K562 (cell line): ENCODE measurements around the gene SOS1. TPM values are rescaled to one million over a fixed set of nuclear protein-coding genes. Genes with fewer than 3 reads are reported as not detected.

ENCODE experiments used
- BACH1 ChIP-seq: fragments of 200-800 bp; sonication (Bioruptor generic); IDR thresholded peaks from 2 replicates; pipeline ENCODE4 v1.6.1; 2016; ENCODE audit warnings: missing genetic modification characterization, missing compliant biosample characterization
- CBFA2T2 ChIP-seq: fragments of 450-650 bp; conservative IDR thresholded peaks from 2 replicates; pipeline ENCODE4 v1.6.1; 2017; ENCODE audit warnings: mild to moderate bottlenecking
- CC2D1A ChIP-seq: fragments of 450-650 bp; IDR thresholded peaks from 2 replicates; pipeline ENCODE4 v1.6.1; 2017; ENCODE audit warnings: mild to moderate bottlenecking
- ETS2 ChIP-seq: IDR thresholded peaks from 2 replicates; pipeline ENCODE4 v1.6.1; 2016; ENCODE audit warnings: borderline replicate concordance, missing genetic modification characterization, mild to moderate bottlenecking, moderate library complexity, missing compliant biosample characterization; ENCODE audit not compliant: poor library complexity, severe bottlenecking
- HMG20A ChIP-seq: fragments of 450-650 bp; formaldehyde crosslinking; conservative IDR thresholded peaks from 2 replicates; pipeline ENCODE4 v1.4.0; 2020; ENCODE audit warnings: mild to moderate bottlenecking, mixed read lengths
- KLF16 ChIP-seq: IDR thresholded peaks from 2 replicates; pipeline ENCODE4 v1.6.1; 2016; ENCODE audit warnings: antibody characterized with exemption
- NCOA2 ChIP-seq, 2 experiments: fragments of 450-650 bp; IDR thresholded peaks; 2 replicates each; pipeline ENCODE4 v1.6.1; 2018; ENCODE audit warnings: mild to moderate bottlenecking in 2 of 2, moderate library complexity in 1 of 2; ENCODE audit not compliant: partially characterized antibody in 2 of 2
- NFIC ChIP-seq: fragments of 450-650 bp; IDR thresholded peaks from 2 replicates; pipeline ENCODE4 v1.6.1; 2017; ENCODE audit warnings: mild to moderate bottlenecking, inconsistent platforms
- PCBP1 ChIP-seq: fragments of 200-400 bp; formaldehyde crosslinking; IDR thresholded peaks from 2 replicates; pipeline ENCODE4 v1.6.1; 2018; ENCODE audit warnings: mild to moderate bottlenecking, low read depth, low read length; ENCODE audit not compliant: poor library complexity, severe bottlenecking
- PHF21A ChIP-seq: fragments of 450-650 bp; IDR thresholded peaks from 2 replicates; pipeline ENCODE4 v1.6.1; 2017; ENCODE audit warnings: low read depth, borderline replicate concordance
- RAD51 ChIP-seq: fragments of 450-650 bp; IDR thresholded peaks from 2 replicates; pipeline ENCODE4 v1.7.1; 2016; ENCODE audit warnings: low read depth, mild to moderate bottlenecking, borderline replicate concordance
- RBM34 ChIP-seq: fragments of 200-400 bp; formaldehyde crosslinking; IDR thresholded peaks from 2 replicates; pipeline ENCODE4 v1.6.1; 2018; ENCODE audit warnings: low read length, borderline replicate concordance; ENCODE audit not compliant: insufficient read depth
- RCOR1 ChIP-seq, 2 experiments: IDR thresholded peaks; 2 replicates each; pipeline ENCODE4 v1.6.1; 2012; ENCODE audit warnings: low read depth in 2 of 2, low read length in 2 of 2, borderline replicate concordance in 1 of 2, improper control_type of control experiment in 1 of 2
- RUNX1 ChIP-seq: sonication (generic); IDR thresholded peaks from 2 replicates; pipeline ENCODE4 v1.6.1; 2016; ENCODE audit warnings: antibody characterized with exemption, low read depth
- SIX5 ChIP-seq, 2 experiments: IDR thresholded peaks; 2 replicates each; pipeline ENCODE4 v1.6.1; 2011; ENCODE audit warnings: low read length in 2 of 2, borderline replicate concordance in 1 of 2, low read depth in 1 of 2, mild to moderate bottlenecking in 1 of 2, moderate library complexity in 1 of 2; ENCODE audit not compliant: insufficient read depth in 1 of 2
- SP2 ChIP-seq: IDR thresholded peaks from 2 replicates; pipeline ENCODE4 v1.6.1; 2011; ENCODE audit warnings: mild to moderate bottlenecking, low read depth, low read length, moderate library complexity; ENCODE audit not compliant: poor library complexity, severe bottlenecking; ENCODE audit errors: extremely low read depth
- STAG1 ChIP-seq: sonication (generic); formaldehyde crosslinking; IDR thresholded peaks from 2 replicates; pipeline ENCODE4 v1.5.0; 2020; ENCODE audit warnings: missing genetic modification reagents, borderline replicate concordance
- TAL1 ChIP-seq: fragments of 450-650 bp; IDR thresholded peaks from 2 replicates; pipeline ENCODE4 v1.6.1; 2016; ENCODE audit warnings: mild to moderate bottlenecking
- TBP ChIP-seq: optimal IDR thresholded peaks from 2 replicates; pipeline ENCODE3; 2011; ENCODE audit warnings: low read depth, low read length, improper control_type of control experiment
- TCFL5 ChIP-seq: fragments of 250-450 bp; sonication (Bioruptor Pico); conservative IDR thresholded peaks from 2 replicates; pipeline ENCODE4 v1.6.1; 2021; ENCODE audit warnings: mild to moderate bottlenecking, moderate library complexity, matching md5 sums
- TEAD1 ChIP-seq, 2 experiments: fragments of 450-650 bp in 1 of 2; sonication (generic) in 1 of 2; formaldehyde crosslinking; IDR thresholded peaks; 2 replicates each; pipeline versions ENCODE4 v1.4.0 to v1.8.0; 2020 to 2022; ENCODE audit warnings: mild to moderate bottlenecking in 2 of 2, missing genetic modification reagents in 1 of 2
- ZNF124 ChIP-seq: sonication (generic); formaldehyde crosslinking; IDR thresholded peaks from 2 replicates; pipeline ENCODE4 v1.8.1; 2022; ENCODE audit warnings: missing genetic modification reagents
- ZNF140 ChIP-seq: fragments of 250-450 bp; sonication (Bioruptor Pico); IDR thresholded peaks from 2 replicates; pipeline ENCODE4 v1.8.0; 2021; ENCODE audit warnings: moderate library complexity, mild to moderate bottlenecking, inconsistent platforms
- ZNF3 ChIP-seq: fragments of 250-450 bp; sonication (Bioruptor Pico); IDR thresholded peaks from 2 replicates; pipeline ENCODE4 v1.5.0; 2021; ENCODE audit warnings: mild to moderate bottlenecking, moderate library complexity
- ZNF507 ChIP-seq: conservative IDR thresholded peaks from 2 replicates; pipeline ENCODE4 v1.6.1; 2017; ENCODE audit warnings: missing genetic modification characterization, missing compliant biosample characterization
- ZNF695 ChIP-seq: fragments of 450-650 bp; formaldehyde crosslinking; IDR thresholded peaks from 2 replicates; pipeline ENCODE4 v1.4.0; 2020; ENCODE audit warnings: mild to moderate bottlenecking, moderate library complexity
- polyA plus RNA-seq, 8 experiments: library from polyadenylated mRNA; depleted of rRNA in 4 of 8; stranded (reverse) in 5 of 8; unstranded in 3 of 8; fragments of >200 nt; fragmentation: Nextera tagmentation in 2 of 8; fragmentation: Illumina TruSeq in 1 of 8; extraction: Ambion mirVana in 2 of 8; extraction: Trizol in 1 of 8; gene quantifications; 2 replicates each; pipeline versions ENCODE4 v1.2.1 to v1.2.3, GENCODE V29; 2011 to 2014; ENCODE audit warnings: inconsistent platforms in 1 of 8, missing spikeins in 1 of 8
- total RNA-seq, 7 experiments: library from RNA; depleted of rRNA in 6 of 7; stranded (reverse); fragments of >200 nt in 6 of 7; fragmentation: Illumina TruSeq in 2 of 7; extraction: Trizol in 2 of 7; gene quantifications; 2 replicates each; pipeline versions ENCODE4 v1.2.1 to v1.2.3, GENCODE V29; 2011 to 2021; ENCODE audit warnings: low replicate concordance in 1 of 7
- TF ChIP-seq, protein P1 (sequence below): sonication (generic); formaldehyde crosslinking; IDR thresholded peaks from 2 replicates; pipeline ENCODE4 v1.8.0; 2022; ENCODE audit warnings: mild to moderate bottlenecking, low read depth, missing genetic modification reagents

The SOS1 gene
- total and polyA plus RNA-seq, 9 of the 15 experiments (the other 6 are each of a cell fraction or from before 2014, with no cell fraction given) = 2.5 to 27.1 (median 16.3) TPM

DNA sequence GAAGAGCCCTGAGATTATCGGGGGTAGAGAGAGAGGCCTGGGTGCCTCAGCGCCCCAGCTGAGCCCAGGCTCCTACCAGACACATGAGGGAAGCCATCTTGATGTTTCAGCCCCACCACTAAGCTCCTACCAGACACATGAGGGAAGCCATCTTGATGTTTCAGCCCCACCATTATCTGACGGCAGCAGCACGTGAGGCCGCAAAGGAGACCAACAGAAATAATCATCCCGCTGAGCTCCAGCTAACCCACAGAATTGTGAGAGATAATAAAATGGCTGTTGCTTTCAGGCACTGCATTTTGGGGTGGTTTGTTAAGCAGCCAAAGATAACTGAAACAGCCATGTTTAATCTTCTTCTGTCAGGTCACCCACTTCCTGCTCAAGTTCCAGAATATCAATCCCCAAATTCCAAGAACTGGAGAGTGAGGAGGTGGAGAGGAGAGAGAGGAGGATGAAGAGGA, 29.3 kb upstream of the SOS1 start (continued):
- TF ChIP-seq SP2 (no peak), KLF16 (no peak), ZNF124 (CRISPR knock-in tag) (no peak), HMG20A (CRISPR knock-in tag) (no peak), ETS2 (tag) (peak; percentile 77), CC2D1A (no peak), BACH1 (tag) (peak; percentile 93), PCBP1 (no peak), TBP (no peak), ZNF140 (CRISPR knock-in tag) (peak; percentile 90), ZNF695 (CRISPR knock-in tag) (peak; percentile 93), PHF21A (no peak), RUNX1 (no peak), RBM34 (no peak), TCFL5 (CRISPR knock-in tag) (peak; percentile 91), NCOA2 (IDR thresholded peaks at IDR 0.05; ENCODE audit: partially characterized antibody in 2 of 2) (no peak), RCOR1 (IDR thresholded peaks at IDR 0.05; ENCODE audit: borderline replicate concordance in 1 of 2, low read depth in 2 of 2, low read length in 2 of 2) (no peak; a peak in 1 of 4 replicates), ZNF3 (0 out of 2 replicates have a peak, but pooled peaks have one; percentile 25), TAL1 (0 out of 2 replicates have a peak, but pooled peaks have one; percentile 17), SIX5 (IDR thresholded peaks at IDR 0.05; ENCODE audit: borderline replicate concordance in 1 of 2, insufficient read depth in 1 of 2, low read depth in 1 of 2, low read length in 2 of 2) (no peak), CBFA2T2 (peak; percentile 37; the same call in 1 of the 2 replicates), TEAD1 (CRISPR knock-in tag; IDR thresholded peaks at IDR 0.05) (peak; percentile 35 to 93; a peak in 3 of 4 replicates), ZNF507 (tag) (no peak; the same call in 1 of the 2 replicates), NFIC (no peak), RAD51 (no peak), STAG1 (CRISPR knock-in tag) (no peak)
- TF ChIP-seq, protein P1, sequence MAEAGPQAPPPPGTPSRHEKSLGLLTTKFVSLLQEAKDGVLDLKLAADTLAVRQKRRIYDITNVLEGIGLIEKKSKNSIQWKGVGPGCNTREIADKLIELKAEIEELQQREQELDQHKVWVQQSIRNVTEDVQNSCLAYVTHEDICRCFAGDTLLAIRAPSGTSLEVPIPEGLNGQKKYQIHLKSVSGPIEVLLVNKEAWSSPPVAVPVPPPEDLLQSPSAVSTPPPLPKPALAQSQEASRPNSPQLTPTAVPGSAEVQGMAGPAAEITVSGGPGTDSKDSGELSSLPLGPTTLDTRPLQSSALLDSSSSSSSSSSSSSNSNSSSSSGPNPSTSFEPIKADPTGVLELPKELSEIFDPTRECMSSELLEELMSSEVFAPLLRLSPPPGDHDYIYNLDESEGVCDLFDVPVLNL (CRISPR knock-in tag) = no peak
